Liver (tissue), 9 donors: Measurements from ENCODE around the gene HIBADH. TPM values are rescaled to one million over a fixed set of nuclear protein-coding genes. Genes with fewer than 3 reads are reported as not detected.
"Not testable (repeated sequence)": the region's sequence is repeated elsewhere in the genome, so short reads cannot be mapped to it uniquely, and the experiment has no call there.

Source experiments
- DNase-seq: peaks from one replicate; pipeline ENCODE4 v3.0.0-alpha.2; 2017; ENCODE audit warnings: low spot score
- H3K27ac ChIP-seq, 2 donors: one replicate each; pipeline ENCODE4 v1.7.0; 2013; ENCODE audit warnings: inconsistent platforms in 2 of 2, low read length in 2 of 2, control low read depth in 1 of 2, low read depth in 1 of 2, mild to moderate bottlenecking in 1 of 2
- H3K27me3 ChIP-seq, 4 donors: one replicate each; pipeline versions ENCODE4 v1.6.1 to v1.7.0; 2013; ENCODE audit warnings: low read length in 3 of 4, inconsistent platforms in 1 of 4, mild to moderate bottlenecking in 1 of 4, moderate library complexity in 1 of 4; ENCODE audit not compliant: control insufficient read depth in 4 of 4, insufficient read depth in 4 of 4
- H3K36me3 ChIP-seq, 4 donors: one replicate each; pipeline versions ENCODE4 v1.6.1 to v1.7.0; 2013; ENCODE audit warnings: low read length in 3 of 4, mild to moderate bottlenecking in 3 of 4, low read depth in 1 of 4, moderate library complexity in 1 of 4; ENCODE audit not compliant: control insufficient read depth in 4 of 4, insufficient read depth in 3 of 4
- H3K4me1 ChIP-seq, 4 donors: one replicate each; pipeline versions ENCODE4 v1.6.1 to v1.7.0; 2013; ENCODE audit warnings: low read length in 3 of 4, mild to moderate bottlenecking in 3 of 4, moderate library complexity in 1 of 4; ENCODE audit not compliant: control insufficient read depth in 4 of 4, insufficient read depth in 4 of 4
- H3K4me3 ChIP-seq, 3 donors: one replicate each; pipeline versions ENCODE4 v1.6.1 to v1.7.0; 2013; ENCODE audit warnings: low read length in 3 of 3, control low read depth in 1 of 3, low read depth in 1 of 3, mild to moderate bottlenecking in 1 of 3
- H3K9ac ChIP-seq, 2 donors: one replicate each; pipeline ENCODE4 v1.7.0; 2013; ENCODE audit warnings: low read length in 2 of 2, mild to moderate bottlenecking in 2 of 2, moderate library complexity in 2 of 2, control low read depth in 1 of 2, low read depth in 1 of 2
- H3K9me3 ChIP-seq, 4 donors: one replicate each; pipeline versions ENCODE4 v1.6.1 to v1.7.0; 2013; ENCODE audit warnings: low read length in 3 of 4; ENCODE audit not compliant: control insufficient read depth in 4 of 4
- EGR1 ChIP-seq, 2 donors: IDR thresholded peaks; 2 replicates each; pipeline ENCODE4 v1.6.1; 2016 to 2018; ENCODE audit warnings: antibody characterized with exemption in 2 of 2, low read depth in 2 of 2
- FOXA1 ChIP-seq: IDR thresholded peaks from 2 replicates; pipeline ENCODE4 v1.6.1; 2016; ENCODE audit warnings: antibody characterized with exemption
- FOXA2 ChIP-seq: IDR thresholded peaks from 2 replicates; pipeline ENCODE4 v1.6.1; 2016; ENCODE audit warnings: antibody characterized with exemption
- GABPA ChIP-seq, 2 donors: IDR thresholded peaks in 1 of 2; conservative IDR thresholded peaks in 1 of 2; 2 replicates each; pipeline ENCODE4 v1.6.1; 2016; ENCODE audit warnings: antibody characterized with exemption in 2 of 2, mild to moderate bottlenecking in 1 of 2, moderate library complexity in 1 of 2
- HNF4G ChIP-seq: IDR thresholded peaks from 2 replicates; pipeline ENCODE4 v1.6.1; 2016; ENCODE audit warnings: antibody characterized with exemption
- JUND ChIP-seq, 2 donors: IDR thresholded peaks; 2 replicates each; pipeline ENCODE4 v1.6.1; 2016; ENCODE audit warnings: antibody characterized with exemption in 2 of 2
- NR2F2 ChIP-seq: IDR thresholded peaks from 2 replicates; pipeline ENCODE4 v1.6.1; 2016; ENCODE audit warnings: antibody characterized with exemption
- RAD21 ChIP-seq, 2 donors: IDR thresholded peaks; 2 replicates each; pipeline ENCODE4 v1.6.1; 2016; ENCODE audit warnings: antibody characterized with exemption in 2 of 2, mild to moderate bottlenecking in 2 of 2
- TAF1 ChIP-seq: conservative IDR thresholded peaks from 2 replicates; pipeline ENCODE4 v1.6.1; 2016; ENCODE audit warnings: antibody characterized with exemption, mild to moderate bottlenecking
- YY1 ChIP-seq: IDR thresholded peaks from 2 replicates; pipeline ENCODE4 v1.6.1; 2016; ENCODE audit warnings: antibody characterized with exemption, mild to moderate bottlenecking
- ZBTB33 ChIP-seq: IDR thresholded peaks from 2 replicates; pipeline ENCODE4 v1.6.1; 2016; ENCODE audit warnings: antibody characterized with exemption
- WGBS: extraction: QIAGEN DNeasy Blood & Tissue Kit; methylation state at CpG from one replicate; pipeline ENCODE4 v1.1.7; 2013; 5-methylcytosine and 5-hydroxymethylcytosine counted together
- polyA plus RNA-seq, 2 donors: library from polyadenylated mRNA; stranded (reverse) in 1 of 2; unstranded in 1 of 2; fragments of 200-250 nt in 1 of 2; fragments of >200 nt in 1 of 2; fragmentation: Nextera tagmentation in 1 of 2; extraction: Ambion mirVana in 1 of 2; gene quantifications; one replicate each; pipeline versions ENCODE4 v1.2.1 to v1.2.3, GENCODE V29; 2013 to 2015
- total RNA-seq, 2 donors: library from RNA; depleted of rRNA; stranded (reverse); fragments of >200 nt; gene quantifications; one replicate each; pipeline ENCODE4 v1.2.3, GENCODE V29; 2014
- TF ChIP-seq, protein P1 (sequence below): IDR thresholded peaks from 2 replicates; pipeline ENCODE4 v1.6.1; 2016; ENCODE audit warnings: antibody characterized with exemption
- TF ChIP-seq, protein P2 (sequence below): fragments of 150-350 bp; IDR thresholded peaks from 2 replicates; pipeline ENCODE4 v1.5.1; 2017; ENCODE audit warnings: improper control_type of control experiment, low read depth, low read length; ENCODE audit not compliant: missing input control
- donor health status: healthy.
- donor health status: healthy.
- donor health status: healthy.
- donor health status: healthy.
- donor health status: healthy.

Gene HIBADH
- total and polyA plus RNA-seq, 4 donors = 27.7 to 78.9 (median 58.2) TPM

GRCh38 chr7:27677912-27678612 lies 15.4 kb upstream of the HIBADH start:
- Histone ChIP-seq H3K36me3 (no peaks in the 10 kb centered on the region), H3K27ac (no peak overlapping the region), H3K9me3 (no peaks in the 10 kb centered on the region), H3K9ac (no peak overlapping the region), H3K27me3 (no peaks in the 10 kb centered on the region), H3K4me1 (no peaks in the 10 kb centered on the region), H3K4me3 (no peak overlapping the region)
- TF ChIP-seq, protein P1, sequence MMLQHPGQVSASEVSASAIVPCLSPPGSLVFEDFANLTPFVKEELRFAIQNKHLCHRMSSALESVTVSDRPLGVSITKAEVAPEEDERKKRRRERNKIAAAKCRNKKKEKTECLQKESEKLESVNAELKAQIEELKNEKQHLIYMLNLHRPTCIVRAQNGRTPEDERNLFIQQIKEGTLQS = no peak
- TF ChIP-seq JUND (IDR thresholded peaks at IDR 0.05) = peak in 1 of 2 donors; percentile 14
- DNase-seq = no peak
- 64% methylated on average over 3 of the region's 3 CpGs for WGBS

GRCh38 chr7:27674126-27674525 lies 11.4 kb upstream of the HIBADH start:
- not testable (repeated sequence) for H3K27me3 ChIP-seq, H3K4me1 ChIP-seq, H3K9me3 ChIP-seq, DNase-seq, H3K4me3 ChIP-seq, H3K36me3 ChIP-seq, H3K27ac ChIP-seq, H3K9ac ChIP-seq
- 93% methylated on average over 3 of the region's 3 CpGs for WGBS

GRCh38 chr7:27671675-27672074 lies 9.0 kb upstream of the HIBADH start:
- WGBS = 79% methylated on average over 3 of the region's 3 CpGs
- TF ChIP-seq FOXA2 = no peak
- no peak for TF ChIP-seq GABPA (IDR thresholded peaks at IDR 0.05 in 1 of 2, conservative IDR thresholded peaks at IDR 0.05 in 1 of 2)
- no peak for TF ChIP-seq RAD21 (IDR thresholded peaks at IDR 0.05)
- TF ChIP-seq YY1 = no peak
- TF ChIP-seq HNF4G = no peak
- TF ChIP-seq ZBTB33 = no peak
- no peak for TF ChIP-seq TAF1
- TF ChIP-seq NR2F2 = no peak
- no peak for TF ChIP-seq EGR1 (IDR thresholded peaks at IDR 0.05; ENCODE audit: low read depth in 2 of 2)
- TF ChIP-seq JUND (IDR thresholded peaks at IDR 0.05) = no peak
- TF ChIP-seq, protein P2, sequence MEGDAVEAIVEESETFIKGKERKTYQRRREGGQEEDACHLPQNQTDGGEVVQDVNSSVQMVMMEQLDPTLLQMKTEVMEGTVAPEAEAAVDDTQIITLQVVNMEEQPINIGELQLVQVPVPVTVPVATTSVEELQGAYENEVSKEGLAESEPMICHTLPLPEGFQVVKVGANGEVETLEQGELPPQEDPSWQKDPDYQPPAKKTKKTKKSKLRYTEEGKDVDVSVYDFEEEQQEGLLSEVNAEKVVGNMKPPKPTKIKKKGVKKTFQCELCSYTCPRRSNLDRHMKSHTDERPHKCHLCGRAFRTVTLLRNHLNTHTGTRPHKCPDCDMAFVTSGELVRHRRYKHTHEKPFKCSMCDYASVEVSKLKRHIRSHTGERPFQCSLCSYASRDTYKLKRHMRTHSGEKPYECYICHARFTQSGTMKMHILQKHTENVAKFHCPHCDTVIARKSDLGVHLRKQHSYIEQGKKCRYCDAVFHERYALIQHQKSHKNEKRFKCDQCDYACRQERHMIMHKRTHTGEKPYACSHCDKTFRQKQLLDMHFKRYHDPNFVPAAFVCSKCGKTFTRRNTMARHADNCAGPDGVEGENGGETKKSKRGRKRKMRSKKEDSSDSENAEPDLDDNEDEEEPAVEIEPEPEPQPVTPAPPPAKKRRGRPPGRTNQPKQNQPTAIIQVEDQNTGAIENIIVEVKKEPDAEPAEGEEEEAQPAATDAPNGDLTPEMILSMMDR = no peak
- TF ChIP-seq FOXA1 = no peak

More at GRCh38 chr7:27671675-27672074, 9.0 kb upstream of the HIBADH start:
- no peaks in the 10 kb centered on the region for H3K27me3 ChIP-seq
- H3K4me3 ChIP-seq = no peak overlapping the region
- H3K9me3 ChIP-seq = no peaks in the 10 kb centered on the region
- no peak for DNase-seq
- H3K27ac ChIP-seq = no peak overlapping the region
- no peak overlapping the region for H3K9ac ChIP-seq
- H3K36me3 ChIP-seq = no peaks in the 10 kb centered on the region
- H3K4me1 ChIP-seq = no peaks in the 10 kb centered on the region
